ENCODE results near the gene ELANE. TPM values are rescaled to one million over a fixed set of nuclear protein-coding genes. Genes with fewer than 3 reads are reported as not detected.
"Not testable (repeated sequence)": the region's sequence is repeated elsewhere in the genome, so short reads cannot be mapped to it uniquely, and the experiment has no call there.

Gene ELANE
- total and polyA plus RNA-seq, 4 donors: 0.17 to 37.4 (median 1.8) TPM

GRCh38 chr19:890831-891230 lies 38.7 kb downstream of the ELANE start (continued):
- TF ChIP-seq, protein P1, sequence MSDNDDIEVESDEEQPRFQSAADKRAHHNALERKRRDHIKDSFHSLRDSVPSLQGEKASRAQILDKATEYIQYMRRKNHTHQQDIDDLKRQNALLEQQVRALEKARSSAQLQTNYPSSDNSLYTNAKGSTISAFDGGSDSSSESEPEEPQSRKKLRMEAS (IDR thresholded peaks at IDR 0.05): no peak
- TF ChIP-seq TAF1 (conservative IDR thresholded peaks at IDR 0.05): no peak

DNA sequence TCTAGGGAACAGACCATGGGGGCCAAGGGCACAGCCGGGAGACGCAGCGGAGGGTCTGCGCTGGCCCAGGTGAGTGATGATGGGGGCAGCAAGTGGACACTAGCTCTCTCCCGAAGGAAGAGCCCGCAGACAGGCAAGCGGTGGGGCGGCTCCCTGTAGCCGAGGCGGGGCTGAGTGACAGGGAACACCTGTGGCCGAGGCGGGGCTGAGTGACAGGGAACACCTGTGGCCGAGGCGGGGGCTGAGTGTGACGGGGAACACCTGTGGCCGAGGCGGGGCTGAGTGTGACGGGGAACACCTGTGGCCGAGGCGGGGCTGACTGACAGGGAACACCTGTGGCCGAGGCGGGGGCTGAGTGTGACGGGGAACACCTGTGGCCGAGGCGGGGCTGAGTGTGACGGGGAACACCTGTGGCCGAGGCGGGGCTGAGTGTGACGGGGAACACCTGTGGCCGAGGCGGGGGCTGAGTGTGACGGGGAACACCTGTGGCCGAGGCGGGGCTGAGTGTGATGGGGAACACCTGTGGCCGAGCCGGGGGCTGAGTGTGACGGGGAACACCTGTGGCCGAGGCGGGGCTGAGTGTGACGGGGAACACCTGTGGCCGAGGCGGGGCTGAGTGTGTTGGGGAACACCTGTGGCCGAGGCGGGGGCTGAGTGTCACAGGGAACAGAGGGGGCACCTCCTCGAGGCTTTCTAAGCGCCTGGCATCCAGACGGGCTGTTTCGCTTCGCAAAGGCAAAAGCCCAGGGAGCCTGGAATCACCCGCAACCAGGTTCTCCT lies 39.5 kb downstream of the ELANE start:
- H3K36me3 ChIP-seq (ENCODE audit: control insufficient read depth in 4 of 4, insufficient read depth in 3 of 4, low read depth in 1 of 4, low read length in 3 of 4): peaks cover 0 to 27% (median 8%) of the 10 kb centered on the region in 4 donors
- H3K4me1 ChIP-seq (ENCODE audit: control insufficient read depth in 4 of 4, insufficient read depth in 4 of 4, low read length in 3 of 4); H3K27me3 ChIP-seq (ENCODE audit: control insufficient read depth in 4 of 4, insufficient read depth in 4 of 4, low read length in 3 of 4); H3K27ac ChIP-seq (ENCODE audit: low read depth in 1 of 2, low read length in 2 of 2); H3K9me3 ChIP-seq (ENCODE audit: control insufficient read depth in 4 of 4, low read length in 3 of 4); DNase-seq (ENCODE audit: low spot score): not testable (repeated sequence)
- peak overlapping the region in 2 of 3 donors; percentile 74 to 91 for H3K4me3 ChIP-seq (ENCODE audit: low read depth in 1 of 3, low read length in 3 of 3)
- H3K9ac ChIP-seq (ENCODE audit: low read depth in 1 of 2, low read length in 2 of 2): peak overlapping the region; percentile 75 to 80
- WGBS: 79% methylated on average over 45 of the region's 50 CpGs

DNA sequence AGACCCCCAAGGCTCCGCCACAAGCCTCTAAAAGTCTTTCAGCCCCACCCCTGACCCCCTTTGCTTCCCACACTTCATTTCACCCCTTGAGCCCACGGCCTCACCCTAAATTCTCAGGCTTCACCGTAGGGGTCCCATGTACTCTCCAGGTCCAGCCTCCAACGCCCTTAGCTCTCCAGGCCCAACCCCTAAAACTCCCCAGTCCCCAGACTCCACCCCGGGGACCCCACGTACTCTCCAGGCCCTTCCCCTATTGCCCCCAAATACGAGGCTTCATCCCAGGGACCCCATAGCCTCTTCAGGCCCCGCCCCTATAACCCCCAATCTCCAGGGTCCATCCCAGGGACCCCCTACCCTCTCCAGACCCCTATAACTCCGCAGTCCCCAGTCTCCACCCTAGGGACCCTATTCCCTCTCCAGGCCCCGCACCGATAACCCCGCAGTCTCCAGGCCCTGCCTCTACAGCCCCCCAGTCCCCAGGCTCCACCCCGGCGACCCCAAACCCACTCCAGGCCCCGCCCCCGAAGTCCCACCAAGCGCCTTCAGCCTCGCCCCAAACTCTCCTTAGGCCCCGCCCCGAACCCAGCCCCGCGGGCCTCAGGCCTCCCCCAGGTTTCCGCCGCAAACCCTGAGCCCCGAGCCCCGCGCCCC lies 40.3 kb downstream of the ELANE start:
- peaks cover 0 to 22% (median 7%) of the 10 kb centered on the region in 4 donors for H3K36me3 ChIP-seq (ENCODE audit: control insufficient read depth in 4 of 4, insufficient read depth in 3 of 4, low read depth in 1 of 4, low read length in 3 of 4)
- TF ChIP-seq EGR1 (IDR thresholded peaks at IDR 0.05; ENCODE audit: low read depth in 2 of 2) (no peak), NR2F2 (IDR thresholded peaks at IDR 0.05) (no peak), FOXA2 (IDR thresholded peaks at IDR 0.05) (no peak), SP1 (IDR thresholded peaks at IDR 0.05) (no peak), RXRA (IDR thresholded peaks at IDR 0.05) (no peak), HNF4A (conservative IDR thresholded peaks at IDR 0.05) (no peak)
- TF ChIP-seq, protein P1 (IDR thresholded peaks at IDR 0.05): no peak
- TF ChIP-seq, protein P2, sequence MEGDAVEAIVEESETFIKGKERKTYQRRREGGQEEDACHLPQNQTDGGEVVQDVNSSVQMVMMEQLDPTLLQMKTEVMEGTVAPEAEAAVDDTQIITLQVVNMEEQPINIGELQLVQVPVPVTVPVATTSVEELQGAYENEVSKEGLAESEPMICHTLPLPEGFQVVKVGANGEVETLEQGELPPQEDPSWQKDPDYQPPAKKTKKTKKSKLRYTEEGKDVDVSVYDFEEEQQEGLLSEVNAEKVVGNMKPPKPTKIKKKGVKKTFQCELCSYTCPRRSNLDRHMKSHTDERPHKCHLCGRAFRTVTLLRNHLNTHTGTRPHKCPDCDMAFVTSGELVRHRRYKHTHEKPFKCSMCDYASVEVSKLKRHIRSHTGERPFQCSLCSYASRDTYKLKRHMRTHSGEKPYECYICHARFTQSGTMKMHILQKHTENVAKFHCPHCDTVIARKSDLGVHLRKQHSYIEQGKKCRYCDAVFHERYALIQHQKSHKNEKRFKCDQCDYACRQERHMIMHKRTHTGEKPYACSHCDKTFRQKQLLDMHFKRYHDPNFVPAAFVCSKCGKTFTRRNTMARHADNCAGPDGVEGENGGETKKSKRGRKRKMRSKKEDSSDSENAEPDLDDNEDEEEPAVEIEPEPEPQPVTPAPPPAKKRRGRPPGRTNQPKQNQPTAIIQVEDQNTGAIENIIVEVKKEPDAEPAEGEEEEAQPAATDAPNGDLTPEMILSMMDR (IDR thresholded peaks at IDR 0.05; ENCODE audit: low read depth, low read length, missing input control): no peak
- DNase-seq (ENCODE audit: low spot score): no peak
- peak overlapping the region; percentile 75 to 80 for H3K9ac ChIP-seq (ENCODE audit: low read depth in 1 of 2, low read length in 2 of 2)
- peak overlapping the region; percentile 83 to 93 for H3K27ac ChIP-seq (ENCODE audit: low read depth in 1 of 2, low read length in 2 of 2)
- H3K4me3 ChIP-seq (ENCODE audit: low read depth in 1 of 3, low read length in 3 of 3): peak overlapping the region; percentile 57 to 91 (median 74)
- H3K4me1 ChIP-seq (ENCODE audit: control insufficient read depth in 4 of 4, insufficient read depth in 4 of 4, low read length in 3 of 4): peaks cover 0 to 7% (median 4%) of the 10 kb centered on the region in 4 donors
- WGBS: 5% methylated on average over 27 of the region's 27 CpGs
- no peaks in the 10 kb centered on the region for H3K27me3 ChIP-seq (ENCODE audit: control insufficient read depth in 4 of 4, insufficient read depth in 4 of 4, low read length in 3 of 4)
- no peaks in the 10 kb centered on the region for H3K9me3 ChIP-seq (ENCODE audit: control insufficient read depth in 4 of 4, low read length in 3 of 4)

DNA sequence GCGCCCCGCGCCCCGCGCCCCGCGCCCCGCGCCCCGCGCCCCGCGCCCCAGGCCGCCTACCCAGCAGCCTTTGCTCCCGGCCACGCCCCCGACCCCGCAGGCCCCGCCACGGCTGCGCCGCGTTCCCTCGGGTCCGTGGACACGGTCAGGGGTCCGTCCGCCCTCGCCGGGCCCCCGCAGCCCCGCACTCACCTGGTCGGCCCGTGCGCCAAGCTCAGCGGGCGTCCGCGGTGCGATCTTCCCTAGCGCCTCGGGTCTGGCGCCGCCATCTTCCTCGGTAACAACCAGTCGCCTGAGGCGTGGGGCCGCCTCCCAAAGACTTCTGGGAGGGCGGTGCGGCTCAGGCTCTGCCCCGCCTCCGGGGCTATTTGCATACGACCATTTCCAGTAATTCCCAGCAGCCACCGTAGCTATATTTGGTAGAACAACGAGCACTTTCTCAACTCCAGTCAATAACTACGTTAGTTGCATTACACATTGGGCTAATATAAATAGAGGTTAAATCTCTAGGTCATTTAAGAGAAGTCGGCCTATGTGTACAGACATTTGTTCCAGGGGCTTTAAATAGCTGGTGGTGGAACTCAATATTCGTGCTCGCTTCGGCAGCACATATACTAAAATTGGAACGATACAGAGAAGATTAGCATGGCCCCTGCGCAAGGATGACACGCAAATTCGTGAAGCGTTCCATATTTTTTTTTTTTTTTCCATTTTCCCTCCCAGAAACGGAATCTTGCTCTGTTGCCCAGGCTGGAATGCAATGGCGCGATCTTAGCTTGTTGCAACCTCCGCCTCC lies 41.0 kb downstream of the ELANE start, which contains the start of the genes MED16 and RNU6-9:
TSS of gene MED16 (minus strand) at position 294 of the 796 bp plus-strand sequence. CDS start 2,056 bp downstream, outside the sequence.
TSS of gene RNU6-9 (plus strand) at position 591 of the 796 bp plus-strand sequence.
- H3K9ac ChIP-seq (ENCODE audit: low read depth in 1 of 2, low read length in 2 of 2): peak within 1 kb of the TSS; percentile 77 to 82
- no peaks in the 10 kb centered on the region for H3K9me3 ChIP-seq (ENCODE audit: control insufficient read depth in 4 of 4, low read length in 3 of 4)
- peak within 1 kb of the TSS; percentile 74 to 91 (median 84) for H3K4me3 ChIP-seq (ENCODE audit: low read depth in 1 of 3, low read length in 3 of 3)
- under 1% methylated on average over 68 of the region's 69 CpGs for WGBS
- peak within 1 kb of the TSS; percentile 83 to 93 for H3K27ac ChIP-seq (ENCODE audit: low read depth in 1 of 2, low read length in 2 of 2)
- no peaks in the 10 kb centered on the region for H3K27me3 ChIP-seq (ENCODE audit: control insufficient read depth in 4 of 4, insufficient read depth in 4 of 4, low read length in 3 of 4)
- DNase-seq (ENCODE audit: low spot score): peak; percentile 88
- H3K4me1 ChIP-seq (ENCODE audit: control insufficient read depth in 4 of 4, insufficient read depth in 4 of 4, low read length in 3 of 4): peaks cover 0 to 7% (median 4%) of the 10 kb centered on the region in 4 donors
- peaks cover 0 to 17% (median 7%) of the 10 kb centered on the region in 4 donors for H3K36me3 ChIP-seq (ENCODE audit: control insufficient read depth in 4 of 4, insufficient read depth in 3 of 4, low read depth in 1 of 4, low read length in 3 of 4)
- TF ChIP-seq RXRA (IDR thresholded peaks at IDR 0.05): no peak
- no peak for TF ChIP-seq EGR1 (IDR thresholded peaks at IDR 0.05; ENCODE audit: low read depth in 2 of 2)
- TF ChIP-seq FOXA2 (IDR thresholded peaks at IDR 0.05): no peak
- TF ChIP-seq TAF1 (conservative IDR thresholded peaks at IDR 0.05): no peak
- TF ChIP-seq, protein P3, sequence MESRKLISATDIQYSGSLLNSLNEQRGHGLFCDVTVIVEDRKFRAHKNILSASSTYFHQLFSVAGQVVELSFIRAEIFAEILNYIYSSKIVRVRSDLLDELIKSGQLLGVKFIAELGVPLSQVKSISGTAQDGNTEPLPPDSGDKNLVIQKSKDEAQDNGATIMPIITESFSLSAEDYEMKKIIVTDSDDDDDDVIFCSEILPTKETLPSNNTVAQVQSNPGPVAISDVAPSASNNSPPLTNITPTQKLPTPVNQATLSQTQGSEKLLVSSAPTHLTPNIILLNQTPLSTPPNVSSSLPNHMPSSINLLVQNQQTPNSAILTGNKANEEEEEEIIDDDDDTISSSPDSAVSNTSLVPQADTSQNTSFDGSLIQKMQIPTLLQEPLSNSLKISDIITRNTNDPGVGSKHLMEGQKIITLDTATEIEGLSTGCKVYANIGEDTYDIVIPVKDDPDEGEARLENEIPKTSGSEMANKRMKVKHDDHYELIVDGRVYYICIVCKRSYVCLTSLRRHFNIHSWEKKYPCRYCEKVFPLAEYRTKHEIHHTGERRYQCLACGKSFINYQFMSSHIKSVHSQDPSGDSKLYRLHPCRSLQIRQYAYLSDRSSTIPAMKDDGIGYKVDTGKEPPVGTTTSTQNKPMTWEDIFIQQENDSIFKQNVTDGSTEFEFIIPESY (IDR thresholded peaks at IDR 0.05): no peak
- no peak for TF ChIP-seq REST (IDR thresholded peaks at IDR 0.05)
